ENCODE results near the gene SLC25A48. TPM values are rescaled to one million over a fixed set of nuclear protein-coding genes. Genes with fewer than 3 reads are reported as not detected.

The SLC25A48 gene
- total RNA-seq, 2 experiments from 2014 or later, result not detected

GRCh38 chr5:135885031-135885430, 50.6 kb downstream of the SLC25A48 start:
- TF ChIP-seq CTCF (IDR thresholded peaks at IDR 0.05), result no peak
- peaks cover 10% of the 10 kb centered on the region for H3K4me1 Mint-ChIP-seq (ENCODE audit: low read depth)
- no peaks in the 10 kb centered on the region for H3K9me3 ChIP-seq (ENCODE audit: control insufficient read depth in 1 of 2, insufficient read depth in 1 of 2, low read length in 2 of 2)
- H3K27ac Mint-ChIP-seq, result no peak overlapping the region
- CTCF ChIA-PET, result no interaction called here
- H3K4me3 ChIP-seq (ENCODE audit: low read length), result no peak overlapping the region
- peaks cover 4 to 6% of the 10 kb centered on the region in 2 experiments for H3K27me3 ChIP-seq (ENCODE audit: control insufficient read depth in 1 of 2, insufficient read depth in 2 of 2, low read length in 2 of 2)
- POLR2A ChIA-PET, result no interaction called here
- H3K4me3 Mint-ChIP-seq, result no peak overlapping the region
- no peaks in the 10 kb centered on the region for H3K9me3 Mint-ChIP-seq
- no peaks in the 10 kb centered on the region for H3K36me3 Mint-ChIP-seq (ENCODE audit: low read depth)
- intact Hi-C loops (cut with DNase I, micrococcal nuclease), result loop anchor here (5.0 kb wide), 2 partner anchors 177 to 1612 kb away; partner anchors contain the start of gene SPOCK1 (in 1 of the 2)
- H3K36me3 ChIP-seq (ENCODE audit: insufficient read depth, low read length), result no peaks in the 10 kb centered on the region
- no peak for ATAC-seq (ENCODE audit: poor library complexity)
- no peak overlapping the region for H3K27ac ChIP-seq (ENCODE audit: low read depth in 1 of 2, low read length in 2 of 2)
- H3K4me1 ChIP-seq (ENCODE audit: insufficient read depth, low read length), result peaks cover 8% of the 10 kb centered on the region
- DNase-seq, result no peak
- H3K27me3 Mint-ChIP-seq, result peaks cover 36% of the 10 kb centered on the region

- H3K4me1 ChIP-seq (ENCODE audit: insufficient read depth, low read length), result peaks cover 8% of the 10 kb centered on the region
- no peak for ATAC-seq (ENCODE audit: poor library complexity)
- no peak overlapping the region for H3K4me3 ChIP-seq (ENCODE audit: low read length)
- Mint-ChIP-seq H3K27me3 (peaks cover 33% of the 10 kb centered on the region), H3K9me3 (no peaks in the 10 kb centered on the region), H3K36me3 (ENCODE audit: low read depth) (no peaks in the 10 kb centered on the region), H3K27ac (no peak overlapping the region), H3K4me3 (no peak overlapping the region), H3K4me1 (ENCODE audit: low read depth) (peaks cover 10% of the 10 kb centered on the region)
- intact Hi-C loops (cut with DNase I, micrococcal nuclease), result loop anchor here (2.0 to 5.0 kb wide), 3 partner anchors 176 to 1611 kb away; partner anchors contain the start of gene SPOCK1 (in 1 of the 2)
- no peak for DNase-seq
- POLR2A ChIA-PET, result no interaction called here
- H3K27ac ChIP-seq (ENCODE audit: low read depth in 1 of 2, low read length in 2 of 2), result no peak overlapping the region
- H3K9me3 ChIP-seq (ENCODE audit: control insufficient read depth in 1 of 2, insufficient read depth in 1 of 2, low read length in 2 of 2), result no peaks in the 10 kb centered on the region
- H3K36me3 ChIP-seq (ENCODE audit: insufficient read depth, low read length), result no peaks in the 10 kb centered on the region
- CTCF ChIA-PET, result no interaction called here
- TF ChIP-seq CTCF (IDR thresholded peaks at IDR 0.05), result no peak
- peaks cover 3 to 4% of the 10 kb centered on the region in 2 experiments for H3K27me3 ChIP-seq (ENCODE audit: control insufficient read depth in 1 of 2, insufficient read depth in 2 of 2, low read length in 2 of 2)
Measured at GRCh38 chr5:135886136-135886535, 51.7 kb downstream of the SLC25A48 start.

- peak; percentile 81 for TF ChIP-seq CTCF (IDR thresholded peaks at IDR 0.05)
- H3K4me1 Mint-ChIP-seq (ENCODE audit: low read depth), result peaks cover 10% of the 10 kb centered on the region
- intact Hi-C loops (cut with DNase I, micrococcal nuclease), result loop anchor here (1.0 to 5.0 kb wide), 6 partner anchors 175 to 1610 kb away; partner anchors contain the start of gene SPOCK1 (in 1 of the 2)
- peaks cover 19% of the 10 kb centered on the region for H3K27me3 Mint-ChIP-seq
- no peak overlapping the region for H3K4me3 Mint-ChIP-seq
- no peaks in the 10 kb centered on the region for H3K36me3 Mint-ChIP-seq (ENCODE audit: low read depth)
- DNase-seq (peak; percentile 26 to 79 (median 45)), ATAC-seq (ENCODE audit: poor library complexity) (peak; percentile 85)
- no peaks in the 10 kb centered on the region for H3K9me3 Mint-ChIP-seq
- Histone ChIP-seq H3K9me3 (ENCODE audit: control insufficient read depth in 1 of 2, insufficient read depth in 1 of 2, low read length in 2 of 2) (no peaks in the 10 kb centered on the region), H3K4me1 (ENCODE audit: insufficient read depth, low read length) (peaks cover 8% of the 10 kb centered on the region), H3K36me3 (ENCODE audit: insufficient read depth, low read length) (no peaks in the 10 kb centered on the region), H3K4me3 (ENCODE audit: low read length) (no peak overlapping the region), H3K27me3 (ENCODE audit: control insufficient read depth in 1 of 2, insufficient read depth in 2 of 2, low read length in 2 of 2) (peaks cover 0 to 4% of the 10 kb centered on the region in 2 experiments), H3K27ac (ENCODE audit: low read depth in 1 of 2, low read length in 2 of 2) (no peak overlapping the region)
- H3K27ac Mint-ChIP-seq, result no peak overlapping the region
- ChIA-PET CTCF (no interaction called here), POLR2A (no interaction called here)
Measured at GRCh38 chr5:135887447-135887864, 53.0 kb downstream of the SLC25A48 start.
